ENCODE measurements around the gene PARN. TPM values are rescaled to one million over a fixed set of nuclear protein-coding genes. Genes with fewer than 3 reads are reported as not detected.

The PARN gene
- total RNA-seq, 1 experiment from 2014 or later = 42.5 TPM

DNA sequence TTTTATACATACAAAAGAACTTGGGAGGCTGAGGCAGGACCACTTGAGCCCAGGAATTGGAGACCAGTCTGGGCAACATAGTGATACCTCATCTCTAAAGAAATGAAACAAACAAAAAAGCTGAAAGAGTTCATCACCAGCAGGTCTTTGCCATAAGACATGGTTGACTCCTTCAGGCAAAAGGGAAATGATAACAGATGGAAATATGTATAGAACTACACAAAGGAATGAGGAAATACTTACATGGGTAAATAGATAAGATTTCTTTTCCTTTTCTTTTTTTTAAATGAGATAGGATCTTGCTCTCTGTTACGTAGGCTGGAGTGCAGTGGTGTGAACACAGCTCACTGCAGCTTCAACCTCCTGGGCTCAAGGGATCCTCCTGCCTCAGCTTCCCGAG is 165.3 kb downstream of the PARN start:
- TF ChIP-seq ZNF274 (IDR thresholded peaks at IDR 0.05; ENCODE audit: low read depth, low read length) (no peak), SIN3A (IDR thresholded peaks at IDR 0.05; ENCODE audit: low read depth) (no peak), TCF7L2 (IDR thresholded peaks at IDR 0.05; ENCODE audit: borderline replicate concordance, extremely low read depth, insufficient read depth, insufficient read length) (no peak), RAD21 (IDR thresholded peaks at IDR 0.05; ENCODE audit: low read depth) (no peak), POLR2A (IDR thresholded peaks at IDR 0.05; ENCODE audit: borderline replicate concordance, extremely low read depth, insufficient read depth, insufficient read length) (no peak)
- TF ChIP-seq, protein P1, sequence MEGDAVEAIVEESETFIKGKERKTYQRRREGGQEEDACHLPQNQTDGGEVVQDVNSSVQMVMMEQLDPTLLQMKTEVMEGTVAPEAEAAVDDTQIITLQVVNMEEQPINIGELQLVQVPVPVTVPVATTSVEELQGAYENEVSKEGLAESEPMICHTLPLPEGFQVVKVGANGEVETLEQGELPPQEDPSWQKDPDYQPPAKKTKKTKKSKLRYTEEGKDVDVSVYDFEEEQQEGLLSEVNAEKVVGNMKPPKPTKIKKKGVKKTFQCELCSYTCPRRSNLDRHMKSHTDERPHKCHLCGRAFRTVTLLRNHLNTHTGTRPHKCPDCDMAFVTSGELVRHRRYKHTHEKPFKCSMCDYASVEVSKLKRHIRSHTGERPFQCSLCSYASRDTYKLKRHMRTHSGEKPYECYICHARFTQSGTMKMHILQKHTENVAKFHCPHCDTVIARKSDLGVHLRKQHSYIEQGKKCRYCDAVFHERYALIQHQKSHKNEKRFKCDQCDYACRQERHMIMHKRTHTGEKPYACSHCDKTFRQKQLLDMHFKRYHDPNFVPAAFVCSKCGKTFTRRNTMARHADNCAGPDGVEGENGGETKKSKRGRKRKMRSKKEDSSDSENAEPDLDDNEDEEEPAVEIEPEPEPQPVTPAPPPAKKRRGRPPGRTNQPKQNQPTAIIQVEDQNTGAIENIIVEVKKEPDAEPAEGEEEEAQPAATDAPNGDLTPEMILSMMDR (IDR thresholded peaks at IDR 0.05 in 2 of 3, conservative IDR thresholded peaks at IDR 0.05 in 1 of 3; ENCODE audit: borderline replicate concordance in 1 of 3, insufficient read depth in 1 of 3, low read depth in 2 of 3, low read length in 2 of 3) = no peak
- no peak for ATAC-seq
- Histone ChIP-seq H3K27me3 (ENCODE audit: insufficient read depth, low read length) (no peaks in the 10 kb centered on the region), H3K4me2 (ENCODE audit: low read length) (no peak overlapping the region), H3K9me2 (ENCODE audit: insufficient read depth) (no peaks in the 10 kb centered on the region), H3K4me3 (replicated peaks in 1 of 2; ENCODE audit: low read depth in 1 of 2, low read length in 2 of 2) (no peak overlapping the region), H3K36me3 (ENCODE audit: control insufficient read depth in 1 of 2, insufficient read depth in 2 of 2, low read length in 2 of 2) (peaks cover 0 to 5% of the 10 kb centered on the region in 2 experiments; a peak in 1 of 4 replicates), H3K9me3 (ENCODE audit: control insufficient read depth in 1 of 2, insufficient read depth in 1 of 2, low read depth in 1 of 2, low read length in 2 of 2) (peaks cover 5 to 15% of the 10 kb centered on the region in 2 experiments; a peak in 2 of 4 replicates), H4K20me1 (ENCODE audit: insufficient read depth) (no peaks in the 10 kb centered on the region), H3K27ac (ENCODE audit: low read depth, low read length) (no peak overlapping the region), H3K4me1 (ENCODE audit: control insufficient read depth in 1 of 2, insufficient read depth in 2 of 2, low read length in 2 of 2) (no peaks in the 10 kb centered on the region), H2AFZ (ENCODE audit: low read depth, low read length, poor library complexity, severe bottlenecking) (no peak overlapping the region), H3K79me2 (ENCODE audit: insufficient read depth, low read length) (no peaks in the 10 kb centered on the region), H3K9ac (ENCODE audit: low read length) (no peak overlapping the region)
- CTCF ChIA-PET = no interaction called here
- RAD21 ChIA-PET (ENCODE audit: low non-redundant PET in 1 of 2, low total read pairs in 2 of 2, uncharacterized antibody in 2 of 2, unreplicated experiment in 2 of 2) = no interaction called here
- BruUV-seq (replicated peaks) = no TSS peak
- POLR2A ChIA-PET = no interaction called here
- DNase-seq (ENCODE audit: low read depth, low spot score) = no peak
- intact Hi-C loops (cut with micrococcal nuclease) = loop anchor here (5.0 kb wide), 1 partner anchor 47 kb away; no protein-coding TSS in a partner anchor

DNA sequence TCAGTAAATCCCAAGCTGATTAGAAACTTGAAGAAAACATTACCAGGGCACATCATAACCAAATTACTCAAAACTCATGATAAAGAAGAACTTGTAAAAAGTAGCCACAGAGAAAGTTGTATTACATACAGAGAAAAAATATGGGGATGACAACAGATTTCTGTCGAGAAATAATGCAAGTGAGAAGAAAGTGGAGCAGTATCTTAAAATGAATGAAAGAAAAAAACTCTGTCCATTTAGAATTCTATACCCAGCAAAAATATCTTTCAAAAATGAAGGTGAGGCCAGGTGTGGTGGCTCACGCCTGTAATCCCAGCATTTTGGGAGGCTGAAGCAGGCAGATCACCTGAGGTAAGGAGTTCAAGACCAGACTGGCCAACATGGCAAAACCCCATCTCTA is 165.9 kb downstream of the PARN start:
- no peak overlapping the region for H2AFZ ChIP-seq (ENCODE audit: low read depth, low read length, poor library complexity, severe bottlenecking)
- DNase-seq (ENCODE audit: low read depth, low spot score) = no peak
- RAD21 ChIA-PET (ENCODE audit: low non-redundant PET in 1 of 2, low total read pairs in 2 of 2, uncharacterized antibody in 2 of 2, unreplicated experiment in 2 of 2) = interaction anchor here in 1 of 2 experiments (0.7 kb wide), 1 partner anchor 216 kb away, joined by 3 read pairs; no protein-coding TSS in a partner anchor
- H3K27me3 ChIP-seq (ENCODE audit: insufficient read depth, low read length) = no peaks in the 10 kb centered on the region
- intact Hi-C loops (cut with micrococcal nuclease) = no loop called here
- H3K9ac ChIP-seq (ENCODE audit: low read length) = no peak overlapping the region
- no peaks in the 10 kb centered on the region for H3K4me1 ChIP-seq (ENCODE audit: control insufficient read depth in 1 of 2, insufficient read depth in 2 of 2, low read length in 2 of 2)
- no peaks in the 10 kb centered on the region for H3K79me2 ChIP-seq (ENCODE audit: insufficient read depth, low read length)
- H3K4me3 ChIP-seq (replicated peaks in 1 of 2; ENCODE audit: low read depth in 1 of 2, low read length in 2 of 2) = no peak overlapping the region
- BruUV-seq (replicated peaks) = no TSS peak
- H3K36me3 ChIP-seq (ENCODE audit: control insufficient read depth in 1 of 2, insufficient read depth in 2 of 2, low read length in 2 of 2) = peaks cover 0 to 5% of the 10 kb centered on the region in 2 experiments; a peak in 1 of 4 replicates
- no peak for ATAC-seq
- POLR2A ChIA-PET = no interaction called here
- peaks cover 5 to 15% of the 10 kb centered on the region in 2 experiments; a peak in 2 of 4 replicates for H3K9me3 ChIP-seq (ENCODE audit: control insufficient read depth in 1 of 2, insufficient read depth in 1 of 2, low read depth in 1 of 2, low read length in 2 of 2)
- no peaks in the 10 kb centered on the region for H4K20me1 ChIP-seq (ENCODE audit: insufficient read depth)
- CTCF ChIA-PET = interaction anchor here (0.6 kb wide), 1 partner anchor 129 kb away, joined by 3 read pairs; no protein-coding TSS in a partner anchor
- no peaks in the 10 kb centered on the region for H3K9me2 ChIP-seq (ENCODE audit: insufficient read depth)
- H3K27ac ChIP-seq (ENCODE audit: low read depth, low read length) = no peak overlapping the region
- TF ChIP-seq FOSL1 (IDR thresholded peaks at IDR 0.05; ENCODE audit: low read depth) = no peak
- no peak for TF ChIP-seq EGR1 (IDR thresholded peaks at IDR 0.05; ENCODE audit: low read depth)
- no peak for TF ChIP-seq ZNF274 (IDR thresholded peaks at IDR 0.05; ENCODE audit: low read depth, low read length)
- no peak for TF ChIP-seq SIN3A (IDR thresholded peaks at IDR 0.05; ENCODE audit: low read depth)
- no peak for TF ChIP-seq YY1 (IDR thresholded peaks at IDR 0.05; ENCODE audit: extremely low read depth, insufficient replicate concordance, low read depth, low read length)
- no peak for TF ChIP-seq ZFX (IDR thresholded peaks at IDR 0.05)
- no peak for TF ChIP-seq CBX3 (IDR thresholded peaks at IDR 0.05; ENCODE audit: low read depth)
- TF ChIP-seq, protein P2, sequence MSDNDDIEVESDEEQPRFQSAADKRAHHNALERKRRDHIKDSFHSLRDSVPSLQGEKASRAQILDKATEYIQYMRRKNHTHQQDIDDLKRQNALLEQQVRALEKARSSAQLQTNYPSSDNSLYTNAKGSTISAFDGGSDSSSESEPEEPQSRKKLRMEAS (IDR thresholded peaks at IDR 0.05) = no peak
- TF ChIP-seq EZH2 (IDR thresholded peaks at IDR 0.05) = no peak
- no peak for TF ChIP-seq CEBPB (IDR thresholded peaks at IDR 0.05; ENCODE audit: low read depth)
- no peak for TF ChIP-seq POLR2AphosphoS5 (IDR thresholded peaks at IDR 0.05; ENCODE audit: low read depth, low read length)
- TF ChIP-seq POLR2A (IDR thresholded peaks at IDR 0.05; ENCODE audit: borderline replicate concordance, extremely low read depth, insufficient read depth, insufficient read length) = no peak
- TF ChIP-seq, protein P3, sequence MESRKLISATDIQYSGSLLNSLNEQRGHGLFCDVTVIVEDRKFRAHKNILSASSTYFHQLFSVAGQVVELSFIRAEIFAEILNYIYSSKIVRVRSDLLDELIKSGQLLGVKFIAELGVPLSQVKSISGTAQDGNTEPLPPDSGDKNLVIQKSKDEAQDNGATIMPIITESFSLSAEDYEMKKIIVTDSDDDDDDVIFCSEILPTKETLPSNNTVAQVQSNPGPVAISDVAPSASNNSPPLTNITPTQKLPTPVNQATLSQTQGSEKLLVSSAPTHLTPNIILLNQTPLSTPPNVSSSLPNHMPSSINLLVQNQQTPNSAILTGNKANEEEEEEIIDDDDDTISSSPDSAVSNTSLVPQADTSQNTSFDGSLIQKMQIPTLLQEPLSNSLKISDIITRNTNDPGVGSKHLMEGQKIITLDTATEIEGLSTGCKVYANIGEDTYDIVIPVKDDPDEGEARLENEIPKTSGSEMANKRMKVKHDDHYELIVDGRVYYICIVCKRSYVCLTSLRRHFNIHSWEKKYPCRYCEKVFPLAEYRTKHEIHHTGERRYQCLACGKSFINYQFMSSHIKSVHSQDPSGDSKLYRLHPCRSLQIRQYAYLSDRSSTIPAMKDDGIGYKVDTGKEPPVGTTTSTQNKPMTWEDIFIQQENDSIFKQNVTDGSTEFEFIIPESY (IDR thresholded peaks at IDR 0.05; ENCODE audit: extremely low read depth, insufficient replicate concordance, low read length) = no peak
- H3K4me2 ChIP-seq (ENCODE audit: low read length) = no peak overlapping the region
